HG03432 (cell line): Measurements from ENCODE around the gene RASGRF1.

ENCODE experiments used
- ATAC-seq: cut with Tn5 transposase; IDR thresholded peaks from one replicate; pipeline ENCODE4 v1.9.1; 2021; ENCODE audit warnings: mild to moderate bottlenecking, moderate library complexity; ENCODE audit not compliant: unreplicated experiment

Gene RASGRF1

DNA sequence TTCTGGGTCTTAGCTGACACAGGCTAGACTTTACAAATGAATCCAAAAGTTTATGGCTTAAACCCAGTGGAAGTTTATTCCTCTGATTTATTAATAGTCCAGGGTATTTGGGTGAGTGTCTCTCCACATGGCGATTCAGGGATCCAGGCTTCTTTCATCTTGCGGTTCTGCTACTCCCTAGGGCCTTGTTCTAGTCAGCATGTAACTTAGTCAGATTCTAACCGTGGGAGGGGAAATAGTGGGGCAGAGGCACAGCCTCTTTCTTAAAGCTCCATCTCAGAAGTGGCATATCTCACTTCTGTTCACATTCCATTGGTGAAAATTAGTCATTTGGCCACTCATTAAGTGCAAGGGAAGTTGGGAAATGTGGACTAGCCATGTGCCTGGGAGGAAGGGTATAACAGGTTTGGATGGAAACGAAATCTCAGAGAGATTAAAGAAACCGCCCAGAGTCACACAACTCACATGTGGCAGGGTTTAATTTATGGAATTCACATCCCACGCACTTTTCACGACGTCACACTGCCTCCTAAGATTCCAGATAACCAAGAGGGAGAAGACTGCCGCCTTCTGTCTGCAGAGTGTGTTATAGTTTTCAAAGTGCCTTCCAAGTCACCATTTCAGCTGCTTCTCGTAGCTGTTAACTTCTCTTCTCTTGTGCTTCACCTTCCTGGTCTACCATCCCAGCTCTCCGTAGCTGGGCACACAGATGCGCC is 11.4 kb upstream of the RASGRF1 start:
- ATAC-seq = no peak

- no peak for ATAC-seq
These were observed 9.1 kb upstream of the RASGRF1 start for GRCh38 chr15:79099692-79100091.

GRCh38 chr15:79094611-79095021 is 4.0 kb upstream of the RASGRF1 start:
- no peak for ATAC-seq

DNA sequence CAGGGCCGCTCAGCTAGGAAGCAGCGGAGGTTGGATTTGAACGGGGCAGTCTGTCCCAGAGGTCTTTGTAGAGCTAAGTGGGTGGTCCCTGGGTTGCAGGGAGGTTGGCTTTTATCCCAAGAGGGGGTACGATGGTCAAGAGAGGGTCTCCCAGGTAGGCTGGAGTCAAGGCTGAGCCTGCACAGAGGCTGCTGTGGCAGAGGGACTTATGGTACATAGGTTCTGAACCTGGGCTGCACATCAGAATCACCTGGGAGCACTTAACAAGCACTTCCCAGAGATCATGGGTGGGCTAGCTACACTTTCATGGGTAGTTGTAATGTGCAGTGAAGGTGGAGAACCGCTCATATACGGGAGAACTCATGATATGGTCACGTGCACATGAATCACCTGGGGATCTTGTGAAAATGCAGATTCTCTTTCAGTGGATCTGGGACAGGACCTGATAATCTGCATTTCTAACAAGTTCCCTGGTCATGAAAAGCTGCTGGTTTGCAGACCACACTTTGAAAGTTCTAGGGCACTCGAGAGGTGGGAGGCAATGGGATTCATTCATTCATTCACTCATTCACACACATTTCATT is 2.9 kb upstream of the RASGRF1 start:
- no peak for ATAC-seq

GRCh38 chr15:79092382-79092781 is 1.8 kb upstream of the RASGRF1 start:
- ATAC-seq = no peak

- no peak for ATAC-seq
These were observed 756 bp upstream of the RASGRF1 start for GRCh38 chr15:79091204-79091867.

DNA sequence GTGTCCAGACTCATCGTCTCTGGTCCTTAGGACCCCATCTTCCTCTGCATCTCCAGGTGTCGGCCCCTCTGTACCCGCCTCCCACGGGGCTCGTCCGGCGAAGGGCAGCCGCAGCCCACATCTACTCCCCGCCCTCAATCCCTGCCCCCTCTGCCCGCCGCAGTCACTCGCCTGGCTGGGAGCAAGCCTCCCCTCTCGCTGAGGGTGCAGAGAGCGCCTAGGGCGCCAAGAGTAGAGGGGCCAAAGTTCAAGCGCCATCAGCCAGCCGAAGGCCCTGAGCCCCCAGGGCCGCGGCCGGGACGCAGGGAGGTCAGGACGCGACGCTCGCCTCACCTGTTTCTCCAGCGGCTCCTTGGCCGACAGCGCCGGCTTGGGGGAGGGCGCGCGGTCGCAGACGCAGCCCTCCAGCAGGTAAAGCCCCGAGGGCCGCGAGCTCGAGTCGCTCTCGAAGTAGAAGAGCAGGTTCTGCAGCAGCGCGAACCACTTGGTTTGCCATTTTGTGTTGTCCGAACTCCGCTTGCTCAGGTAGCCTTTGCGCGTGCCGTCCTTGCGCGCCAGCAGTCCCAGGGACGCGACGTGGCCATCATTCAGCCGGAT is 592 bp downstream of the RASGRF1 start:
- ATAC-seq = no peak

DNA sequence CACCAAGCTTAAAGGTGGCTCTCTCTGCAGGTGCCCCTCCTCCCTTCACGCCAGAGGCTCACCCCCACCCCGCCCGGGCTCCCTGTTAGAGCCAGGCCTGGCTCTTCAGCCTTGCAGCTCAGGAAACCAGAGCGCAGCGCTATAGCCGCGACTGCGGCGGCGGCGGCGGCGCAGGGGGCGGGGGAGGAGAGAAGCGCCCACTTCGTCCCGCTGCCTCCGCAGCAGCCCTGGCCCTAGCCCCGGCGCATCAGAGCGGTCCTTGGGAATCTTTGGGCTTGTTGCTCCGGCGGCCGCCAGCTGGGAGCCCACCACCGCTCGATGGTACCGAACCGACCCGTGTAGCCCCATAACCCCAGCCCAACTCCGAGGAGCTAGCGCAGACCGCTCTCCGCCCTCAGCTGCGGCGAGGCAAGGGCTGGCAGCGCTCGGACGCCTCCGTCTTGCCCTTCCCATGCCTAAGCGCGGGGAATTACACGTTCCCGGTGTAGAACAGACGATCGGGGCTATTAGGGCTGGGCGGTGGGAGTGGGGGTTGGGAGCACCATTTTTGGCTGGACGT is 1.2 kb downstream of the RASGRF1 start:
- no peak for ATAC-seq

DNA sequence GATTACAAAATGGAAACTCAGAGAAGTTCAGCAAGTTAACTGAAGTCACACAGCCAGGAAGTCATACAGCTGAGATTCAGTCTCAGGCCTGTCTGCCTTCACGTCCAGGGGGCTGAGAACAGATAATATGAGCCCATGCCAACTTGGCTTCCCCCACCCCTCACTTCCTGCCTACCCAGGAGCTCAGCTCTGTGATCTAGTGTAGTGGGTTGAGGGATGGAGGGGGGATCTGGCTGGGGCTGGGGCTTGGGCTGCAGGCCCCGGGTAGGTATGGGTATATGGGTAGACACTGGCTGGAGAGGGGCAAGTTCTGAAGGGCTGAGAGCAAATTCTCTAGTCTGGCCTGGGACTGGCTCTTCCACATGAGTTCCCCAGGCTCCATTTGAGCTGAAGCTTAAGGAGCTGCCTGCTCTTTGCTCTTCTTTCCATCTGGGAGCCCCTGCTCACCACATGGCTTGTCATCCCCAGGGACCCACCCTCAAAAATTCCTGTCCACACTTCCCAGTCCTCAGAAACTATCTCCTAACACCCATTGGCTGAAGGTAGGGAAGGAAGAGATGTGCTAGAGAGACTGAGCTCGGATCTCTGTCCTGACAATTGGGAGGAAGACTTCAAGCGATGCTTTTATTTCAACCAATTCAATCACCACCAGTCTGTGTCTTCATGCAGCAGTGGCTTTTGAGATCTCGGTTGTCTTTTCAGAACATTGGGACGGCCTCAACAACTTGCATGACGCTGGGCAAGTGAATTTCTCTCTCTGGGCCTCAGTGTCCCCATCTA is 2.0 kb downstream of the RASGRF1 start:
- no peak for ATAC-seq

DNA sequence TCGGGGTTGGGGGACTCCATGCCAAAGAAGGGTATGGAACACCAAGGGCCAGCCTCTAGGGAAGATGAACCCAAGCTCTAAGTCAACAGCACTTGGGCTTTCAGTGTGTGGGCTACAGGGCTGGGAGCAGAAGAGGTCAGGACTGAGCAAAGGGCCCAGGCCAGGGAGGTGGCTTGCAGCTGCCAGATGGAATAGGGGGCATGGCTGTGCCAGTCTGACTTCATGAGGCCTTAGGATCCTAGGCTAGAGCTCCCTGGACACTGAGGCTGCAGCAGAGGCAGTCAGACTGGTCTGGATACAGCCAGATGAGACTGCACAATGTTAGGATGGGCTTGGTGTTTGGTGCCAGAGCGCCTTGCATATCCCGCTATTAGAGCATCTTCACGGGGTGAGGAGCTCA is 3.8 kb downstream of the RASGRF1 start:
- ATAC-seq = no peak

DNA sequence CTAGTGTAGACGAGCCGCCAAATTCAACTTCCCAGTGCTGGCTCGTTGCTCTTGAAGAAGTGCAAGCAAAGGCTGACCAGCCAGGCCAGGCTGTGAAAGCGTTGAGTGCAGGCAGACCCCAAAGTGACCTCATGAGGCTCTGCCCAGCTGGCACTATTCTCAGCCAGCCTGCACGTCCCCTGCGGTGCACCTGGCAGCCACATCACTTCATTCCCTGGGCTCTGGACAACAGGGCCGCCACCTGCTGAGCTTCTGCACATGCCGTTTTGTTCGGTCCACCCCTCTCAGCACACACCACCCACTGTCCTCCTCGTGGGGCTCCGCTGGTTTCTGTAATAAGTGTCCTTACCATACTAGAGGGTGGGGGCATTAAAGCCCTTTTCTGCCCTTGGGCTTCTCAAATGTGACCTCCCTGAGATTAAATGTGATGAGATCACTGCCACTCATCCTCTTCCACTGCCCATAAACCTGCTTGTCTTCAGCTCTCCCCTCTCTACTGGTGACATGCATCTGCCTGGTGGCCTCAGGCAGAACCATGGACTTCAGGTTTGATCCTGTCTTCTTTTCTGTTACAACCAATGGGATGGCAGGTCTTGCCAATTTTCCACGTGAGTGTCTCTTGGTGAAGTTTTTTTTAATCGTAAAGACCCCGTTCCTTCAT is 6.1 kb downstream of the RASGRF1 start:
- no peak for ATAC-seq

GRCh38 chr15:79083154-79083553 is 7.4 kb downstream of the RASGRF1 start:
- ATAC-seq = no peak

DNA sequence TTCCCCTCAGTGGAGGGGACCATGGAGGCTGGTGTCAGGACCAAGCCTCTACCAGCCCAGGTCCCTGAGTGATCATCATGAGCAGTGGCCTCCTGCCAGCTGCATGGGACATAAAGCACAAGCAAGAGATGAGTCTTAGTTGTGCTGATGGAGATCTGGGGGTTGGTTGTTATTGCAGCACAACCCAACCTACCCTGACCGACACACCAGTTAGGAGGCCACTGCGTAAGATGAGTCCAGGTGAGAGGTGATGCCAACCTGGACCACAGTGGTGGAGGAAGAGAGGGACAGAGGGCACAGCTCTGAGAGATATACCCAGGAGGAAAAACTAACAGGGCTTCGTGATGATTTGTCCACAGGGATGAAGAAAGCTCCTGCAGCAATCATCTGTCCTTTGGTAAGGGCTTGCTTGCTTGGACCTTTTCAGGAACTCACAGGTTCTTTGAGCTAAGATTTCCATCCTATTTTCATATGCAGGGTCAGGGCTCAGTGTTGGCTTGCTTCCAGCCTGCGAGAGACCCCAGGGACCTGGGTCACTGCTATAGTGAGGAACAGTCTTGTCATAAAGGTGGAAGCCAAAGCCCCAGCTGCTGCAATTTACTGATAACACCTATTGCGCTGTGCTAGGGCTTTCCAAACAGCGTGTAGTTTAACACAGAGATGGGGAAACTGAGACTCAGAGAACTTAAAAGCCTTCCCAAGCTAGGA is 8.1 kb downstream of the RASGRF1 start:
- no peak for ATAC-seq

DNA sequence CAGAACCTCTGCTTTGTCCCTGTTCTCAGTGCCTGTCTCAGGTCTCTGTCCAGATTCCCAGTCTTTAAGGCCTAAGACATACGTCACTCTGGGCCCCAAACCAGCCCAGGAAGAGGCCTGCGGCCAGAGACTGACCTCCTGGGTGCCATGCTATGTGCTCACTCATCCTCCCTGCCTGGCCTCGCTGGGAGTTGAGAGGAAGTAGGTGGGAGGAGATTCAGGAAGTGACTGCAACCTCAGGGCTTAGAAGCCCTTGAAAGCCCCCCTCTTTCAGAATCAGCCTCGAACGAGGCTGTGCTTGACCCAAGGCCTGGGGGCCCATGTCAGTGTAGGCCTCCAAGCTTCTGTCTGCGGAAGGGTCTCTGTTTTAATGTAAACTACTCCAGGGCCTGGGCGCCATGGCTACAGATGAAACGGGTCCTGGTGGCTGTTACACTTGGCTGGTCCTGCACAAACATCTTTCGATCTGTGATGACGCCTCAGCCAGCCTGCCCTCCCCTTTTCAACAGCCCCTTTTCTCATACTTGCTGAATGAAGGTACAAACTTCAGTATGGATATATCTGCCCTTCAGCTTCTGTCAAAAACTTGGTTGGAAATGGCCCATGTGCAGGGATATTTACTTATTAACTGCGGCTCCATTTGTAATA is 11.7 kb downstream of the RASGRF1 start:
- ATAC-seq = no peak

GRCh38 chr15:79078003-79078402 is 12.6 kb downstream of the RASGRF1 start:
- ATAC-seq = no peak

- ATAC-seq = no peak
These were observed 13.9 kb downstream of the RASGRF1 start for GRCh38 chr15:79076661-79077060.

DNA sequence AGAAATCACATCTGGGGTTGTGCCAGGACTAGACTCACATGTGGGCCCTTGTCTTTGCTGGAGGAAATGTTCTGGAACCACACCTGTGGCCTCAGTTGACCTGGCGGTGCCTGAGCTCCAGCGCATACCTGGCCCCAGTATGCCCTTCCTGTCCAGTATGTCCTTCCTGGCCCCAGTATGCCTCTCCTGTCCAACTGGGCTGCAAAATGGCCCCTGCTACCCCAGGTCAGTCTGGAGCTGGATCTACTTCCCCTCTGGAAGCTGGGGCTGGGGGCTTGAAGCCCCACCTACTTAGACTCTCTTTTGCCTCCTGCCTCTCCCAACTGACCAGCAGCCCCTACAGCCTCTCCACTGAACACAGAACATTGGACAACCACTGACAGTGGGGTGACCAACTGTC is 15.3 kb downstream of the RASGRF1 start:
- ATAC-seq = no peak

DNA sequence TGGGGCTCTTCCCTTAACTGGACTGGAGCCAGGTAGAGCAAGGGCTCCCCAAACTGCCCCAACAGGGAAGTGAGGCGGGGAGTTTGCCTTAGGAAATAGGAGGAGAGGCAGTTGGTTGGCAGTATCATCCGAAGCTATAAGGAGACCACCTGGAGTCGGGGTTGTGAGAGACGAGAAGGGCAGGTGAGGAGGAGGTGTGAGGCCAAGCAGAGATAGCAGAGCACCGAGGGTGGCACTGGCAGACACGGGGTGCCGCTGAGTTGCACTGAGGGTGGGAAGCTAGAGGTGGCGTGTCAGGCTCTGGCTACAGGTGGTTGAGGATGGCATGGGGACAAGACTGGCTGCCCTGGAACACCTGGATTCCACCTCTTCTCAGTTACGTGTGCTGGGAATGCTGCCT is 17.2 kb downstream of the RASGRF1 start:
- ATAC-seq = no peak

- no peak for ATAC-seq
These were observed 18.7 kb downstream of the RASGRF1 start for GRCh38 chr15:79071901-79072300.
